Lower lobe of right lung (tissue), 2 donors: Measurements from ENCODE around the gene PACSIN2. TPM values are rescaled to one million over a fixed set of nuclear protein-coding genes. Genes with fewer than 3 reads are reported as not detected.

Experiments
- ATAC-seq, 2 donors: fragments of 200-7000 bp; cut with Tn5 transposase; one replicate each; pipeline ENCODE4 v1.9.1; 2020 to 2022; ENCODE audit warnings: mild to moderate bottlenecking in 2 of 2, moderate library complexity in 2 of 2
- DNase-seq: peaks from one replicate; pipeline ENCODE4 v3.0.0-alpha.2; 2020
- H3K27ac ChIP-seq: fragments of 200-600 bp; one replicate; pipeline ENCODE4 v1.8.0; 2022
- H3K27me3 ChIP-seq: fragments of 200-600 bp; one replicate; pipeline ENCODE4 v1.8.0; 2022; ENCODE audit warnings: low read depth
- H3K36me3 ChIP-seq: fragments of 200-600 bp; one replicate; pipeline ENCODE4 v1.8.0; 2022; ENCODE audit warnings: mild to moderate bottlenecking
- H3K4me1 ChIP-seq: fragments of 200-600 bp; one replicate; pipeline ENCODE4 v1.8.0; 2022
- H3K4me3 ChIP-seq: fragments of 200-600 bp; one replicate; pipeline ENCODE4 v1.8.0; 2022; ENCODE audit warnings: mild to moderate bottlenecking
- H3K9me3 ChIP-seq: fragments of 200-600 bp; one replicate; pipeline ENCODE4 v1.8.0; 2022
- intact Hi-C: fragments of 100-400 bp; cut with DNase I; formaldehyde crosslinking; loops from one replicate; pipeline ENCODE4 v1.11.0; 2022
- total RNA-seq: library from RNA; stranded (reverse); fragmentation: NEBNext Ultra II Directional; extraction: Animal tissue kit (Norgen Biotek cat#: 25700); gene quantifications from one replicate; pipeline ENCODE4 v1.2.1, GENCODE V29; 2021
- TF ChIP-seq, protein P1 (sequence below): fragments of 200-600 bp; IDR thresholded peaks from one replicate; pipeline ENCODE4 v1.8.0; 2022; ENCODE audit warnings: antibody characterized with exemption, mild to moderate bottlenecking
- donor health status: DM: no; HTN: yes; CAD: no; lungs with severe emphysema.

PACSIN2 gene
- total RNA-seq, 1 donor from 2014 or later: 104 TPM

DNA sequence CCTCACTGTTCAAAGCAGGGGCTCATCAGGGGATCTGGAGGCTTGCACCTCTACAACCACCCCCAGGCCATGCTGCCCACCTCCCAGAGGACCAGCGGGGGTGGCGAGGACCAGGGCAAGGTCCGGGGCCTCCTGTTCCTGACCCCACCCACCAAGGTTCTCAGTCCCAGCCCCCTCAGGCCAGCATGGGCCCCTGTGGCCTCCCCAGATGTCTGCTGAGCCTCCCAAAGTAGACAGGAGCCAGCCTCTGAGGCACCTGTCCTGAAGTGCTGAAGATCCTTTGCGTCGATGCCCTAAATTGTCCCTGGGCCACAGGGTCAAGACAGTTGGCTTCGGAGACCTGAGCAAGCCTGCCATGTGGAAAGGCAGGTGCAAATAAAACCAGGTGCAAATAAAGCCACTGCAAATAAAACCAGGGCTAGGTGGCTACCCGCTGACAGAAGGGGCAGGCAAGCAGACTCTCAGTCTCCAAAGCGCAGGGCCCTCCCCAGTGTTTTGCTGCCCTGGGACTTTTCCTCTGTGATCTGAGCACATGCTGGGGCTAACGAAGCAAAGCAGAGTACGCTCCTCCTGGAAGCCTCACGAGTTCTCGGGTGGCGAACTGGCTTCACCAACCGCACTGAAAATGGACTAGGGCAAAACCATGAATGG lies 135.5 kb downstream of the PACSIN2 start:
- TF ChIP-seq, protein P1, sequence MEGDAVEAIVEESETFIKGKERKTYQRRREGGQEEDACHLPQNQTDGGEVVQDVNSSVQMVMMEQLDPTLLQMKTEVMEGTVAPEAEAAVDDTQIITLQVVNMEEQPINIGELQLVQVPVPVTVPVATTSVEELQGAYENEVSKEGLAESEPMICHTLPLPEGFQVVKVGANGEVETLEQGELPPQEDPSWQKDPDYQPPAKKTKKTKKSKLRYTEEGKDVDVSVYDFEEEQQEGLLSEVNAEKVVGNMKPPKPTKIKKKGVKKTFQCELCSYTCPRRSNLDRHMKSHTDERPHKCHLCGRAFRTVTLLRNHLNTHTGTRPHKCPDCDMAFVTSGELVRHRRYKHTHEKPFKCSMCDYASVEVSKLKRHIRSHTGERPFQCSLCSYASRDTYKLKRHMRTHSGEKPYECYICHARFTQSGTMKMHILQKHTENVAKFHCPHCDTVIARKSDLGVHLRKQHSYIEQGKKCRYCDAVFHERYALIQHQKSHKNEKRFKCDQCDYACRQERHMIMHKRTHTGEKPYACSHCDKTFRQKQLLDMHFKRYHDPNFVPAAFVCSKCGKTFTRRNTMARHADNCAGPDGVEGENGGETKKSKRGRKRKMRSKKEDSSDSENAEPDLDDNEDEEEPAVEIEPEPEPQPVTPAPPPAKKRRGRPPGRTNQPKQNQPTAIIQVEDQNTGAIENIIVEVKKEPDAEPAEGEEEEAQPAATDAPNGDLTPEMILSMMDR: no peak
- H3K9me3 ChIP-seq: no peaks in the 10 kb centered on the region
- no peak overlapping the region for H3K27ac ChIP-seq
- no peaks in the 10 kb centered on the region for H3K27me3 ChIP-seq
- H3K4me3 ChIP-seq: no peak overlapping the region
- intact Hi-C loops: no loop called here
- peaks cover 100% of the 10 kb centered on the region for H3K36me3 ChIP-seq
- DNase-seq (no peak), ATAC-seq (no peak)
- peaks cover 6% of the 10 kb centered on the region for H3K4me1 ChIP-seq

DNA sequence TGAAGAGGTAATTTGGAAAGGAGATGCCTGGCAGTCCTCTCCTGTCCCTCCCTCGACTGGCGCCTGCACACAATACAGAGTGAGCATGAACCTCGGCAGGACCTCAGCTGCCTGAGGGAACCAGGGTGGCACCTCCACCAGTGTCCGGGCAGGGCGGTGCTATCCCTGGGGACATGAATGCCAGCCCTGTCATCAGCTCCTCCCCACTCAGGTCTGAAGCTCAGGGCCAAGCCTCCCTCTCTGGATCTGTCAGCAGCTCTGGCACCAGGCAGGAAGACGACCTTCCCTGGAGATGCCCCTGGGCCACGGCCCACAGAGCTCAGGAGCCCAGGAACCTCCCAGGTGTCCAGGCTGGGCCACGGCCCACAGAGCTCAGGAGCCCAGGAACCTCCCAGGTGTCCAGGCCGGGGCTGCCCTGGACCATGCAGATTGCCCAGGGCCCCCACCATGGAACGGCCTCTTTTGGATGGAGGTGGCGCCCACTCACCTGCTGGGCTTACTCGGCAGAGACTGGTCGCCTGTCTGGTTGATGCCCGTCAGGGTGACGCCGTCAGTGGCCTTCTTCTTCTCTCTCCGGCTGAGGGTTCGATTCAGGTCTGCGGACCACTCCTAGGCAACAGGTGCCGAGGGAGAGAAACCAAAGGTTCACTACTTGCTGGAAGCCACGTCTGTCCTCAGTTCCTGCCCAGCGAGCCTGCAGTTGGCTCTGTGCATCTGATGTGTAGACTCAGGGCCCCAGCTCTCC lies 136.2 kb downstream of the PACSIN2 start:
- Histone ChIP-seq H3K27me3 (no peaks in the 10 kb centered on the region), H3K36me3 (peaks cover 100% of the 10 kb centered on the region), H3K9me3 (no peaks in the 10 kb centered on the region), H3K4me1 (peaks cover 6% of the 10 kb centered on the region), H3K27ac (no peak overlapping the region), H3K4me3 (no peak overlapping the region)
- DNase-seq (no peak), ATAC-seq (peak; percentile 3 to 11)
- TF ChIP-seq, protein P1: no peak
- intact Hi-C loops: no loop called here

DNA sequence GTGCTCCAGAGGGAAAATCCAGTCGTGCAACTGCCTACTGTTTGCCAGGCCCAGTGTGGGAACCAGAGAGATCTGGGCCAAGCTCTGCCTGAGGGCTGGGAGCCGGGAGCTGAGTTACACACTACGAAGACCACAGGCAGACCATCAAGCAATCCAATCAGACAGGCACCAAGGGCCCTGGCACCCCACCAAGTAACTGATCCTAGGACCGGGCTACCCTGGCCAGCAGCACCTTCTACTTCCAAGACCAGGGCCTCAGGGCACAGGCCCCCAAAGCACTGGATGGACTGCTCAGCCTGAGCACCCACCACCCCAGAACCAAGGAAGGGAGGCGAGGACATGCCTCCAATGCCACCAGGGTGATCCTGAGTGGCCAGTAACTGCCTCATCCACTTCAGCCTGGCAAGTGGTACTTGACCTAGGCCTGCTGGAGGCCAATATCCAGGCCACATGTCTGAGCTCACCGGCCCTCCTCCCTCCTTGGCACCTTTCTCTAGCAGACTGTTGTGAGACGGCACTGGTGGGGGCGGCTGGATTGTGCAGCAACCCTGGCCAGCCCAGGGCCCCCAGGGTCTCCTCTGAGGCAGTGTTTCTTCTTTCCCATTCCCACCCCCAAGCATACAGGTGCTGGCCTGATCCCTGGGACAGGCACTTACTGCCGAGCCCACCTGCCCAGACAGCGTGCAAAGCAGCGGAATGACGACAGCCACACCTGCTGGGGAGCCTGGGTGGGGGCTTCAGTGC lies 137.2 kb downstream of the PACSIN2 start:
- H3K4me1 ChIP-seq: peaks cover 6% of the 10 kb centered on the region

DNA sequence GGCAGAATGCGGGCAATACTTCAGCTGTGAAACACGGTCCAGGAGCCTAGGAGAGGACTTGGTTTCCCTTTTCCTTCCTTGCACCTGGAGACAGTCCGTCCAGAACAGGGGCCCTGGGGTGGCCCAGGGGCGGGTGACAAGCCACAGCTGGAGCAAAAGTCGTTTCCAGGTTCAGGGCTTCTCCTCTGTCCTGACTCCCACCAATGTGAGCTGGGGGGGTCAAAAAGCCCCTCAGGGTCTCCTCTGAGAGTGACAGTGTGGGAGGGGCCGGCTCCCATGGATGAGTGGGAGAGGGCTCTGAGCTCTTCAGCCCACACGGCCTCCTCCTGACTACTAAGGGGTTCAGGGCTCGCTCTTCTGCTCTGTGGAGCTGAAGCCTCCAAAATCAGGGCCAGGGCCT lies 137.8 kb downstream of the PACSIN2 start:
- no peak for DNase-seq
- no peak for ATAC-seq
- H3K27ac ChIP-seq: peak overlapping the region; percentile 36
- peaks cover 6% of the 10 kb centered on the region for H3K4me1 ChIP-seq
- no peaks in the 10 kb centered on the region for H3K9me3 ChIP-seq
- TF ChIP-seq, protein P1: no peak
- H3K36me3 ChIP-seq: peaks cover 100% of the 10 kb centered on the region
- intact Hi-C loops: no loop called here
- no peak overlapping the region for H3K4me3 ChIP-seq
- H3K27me3 ChIP-seq: no peaks in the 10 kb centered on the region

More for the DNA sequence above, 137.2 kb downstream of the PACSIN2 start:
- Histone ChIP-seq H3K4me3 (no peak overlapping the region), H3K9me3 (no peaks in the 10 kb centered on the region), H3K36me3 (peaks cover 100% of the 10 kb centered on the region), H3K27ac (peak overlapping the region; percentile 36), H3K27me3 (no peaks in the 10 kb centered on the region)
- TF ChIP-seq, protein P1: no peak
- intact Hi-C loops: no loop called here
- peak; percentile 78 to 90 for ATAC-seq
- DNase-seq: peak; percentile 80

DNA sequence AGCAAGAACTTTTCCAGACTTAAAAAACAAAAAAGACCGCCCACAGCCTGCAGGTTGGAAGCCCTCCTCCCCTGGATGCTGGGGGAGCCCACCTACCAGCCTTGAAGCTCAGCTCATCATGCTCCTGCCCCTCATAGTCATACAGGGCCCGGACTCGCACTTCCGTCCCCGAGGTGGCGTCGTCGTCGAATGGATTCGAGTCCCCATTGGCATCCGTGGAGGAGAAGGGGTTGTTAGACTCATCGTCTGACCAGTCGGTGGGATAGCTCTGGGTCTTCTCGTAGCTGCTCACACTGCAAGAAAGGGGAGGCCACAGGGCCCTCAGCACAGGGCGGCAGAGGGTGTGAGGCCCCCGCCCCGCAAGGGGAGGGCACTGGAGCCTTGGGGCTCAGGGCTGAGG lies 138.9 kb downstream of the PACSIN2 start:
- peaks cover 6% of the 10 kb centered on the region for H3K4me1 ChIP-seq
- peaks cover 100% of the 10 kb centered on the region for H3K36me3 ChIP-seq
- H3K27ac ChIP-seq: no peak overlapping the region
- no peak overlapping the region for H3K4me3 ChIP-seq
- TF ChIP-seq, protein P1: no peak
- intact Hi-C loops: no loop called here
- H3K27me3 ChIP-seq: no peaks in the 10 kb centered on the region
- H3K9me3 ChIP-seq: no peaks in the 10 kb centered on the region
- DNase-seq (no peak), ATAC-seq (no peak)
